Activated CD4-positive, alpha-beta T cell treated with anti-CD3 and anti-CD28 coated beads, Interleukin-10, Interleukin-2, amounts not matched to agents 100 ng/mL and 50 ng/mL, durations not matched to agents 16 hours and 8 hours (primary cell): ENCODE results near the gene PLSCR5.

Experiments used
- DNase-seq: peaks from one replicate; pipeline ENCODE4 v3.0.0-alpha.2; 2020

PLSCR5 gene

DNA sequence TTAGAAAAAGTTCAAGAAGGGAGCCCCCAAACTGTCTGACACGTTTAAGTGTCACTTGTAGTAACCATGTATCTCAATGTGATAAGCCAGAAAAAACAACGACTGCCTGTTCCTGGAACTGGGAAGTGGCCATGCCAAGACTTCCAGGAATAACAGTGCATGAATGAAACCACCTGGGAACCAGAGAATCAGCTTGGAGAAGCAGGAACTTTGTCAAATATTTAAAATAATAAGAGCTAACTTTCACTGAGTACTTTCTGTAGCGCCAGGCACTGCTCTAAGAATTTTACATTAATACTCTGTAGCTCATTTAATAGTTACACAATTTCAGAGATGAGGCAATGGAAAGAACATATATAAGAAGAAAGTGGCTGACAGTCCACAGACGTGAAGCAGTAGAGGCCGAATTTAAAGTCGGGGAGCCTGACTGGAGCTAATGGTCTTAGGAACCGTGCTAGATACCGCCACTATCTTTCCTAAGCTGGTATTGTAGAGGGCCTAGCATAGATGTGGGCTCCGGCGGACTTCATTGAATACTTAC is 61.6 kb downstream of the PLSCR5 start:
- DNase-seq = no peak

DNA sequence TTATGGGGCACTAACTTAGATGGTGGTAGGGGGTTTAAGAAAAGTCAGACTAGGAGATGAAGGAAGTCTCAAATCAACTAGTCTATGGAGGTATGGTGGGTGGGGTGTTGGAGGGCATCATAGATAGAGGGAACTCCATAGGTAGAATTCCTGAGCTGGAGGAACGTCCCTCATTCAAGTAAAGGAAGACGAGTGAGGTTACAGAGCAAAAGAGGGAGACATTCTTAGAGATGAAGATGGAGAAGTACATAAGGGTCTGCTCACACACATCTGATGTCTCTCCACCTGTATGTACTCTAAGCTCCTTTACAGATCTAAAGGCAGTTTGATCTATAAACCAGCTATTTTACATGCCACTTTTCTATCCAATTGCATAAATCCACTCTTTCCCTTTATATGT is 62.2 kb downstream of the PLSCR5 start:
- no peak for DNase-seq

DNA sequence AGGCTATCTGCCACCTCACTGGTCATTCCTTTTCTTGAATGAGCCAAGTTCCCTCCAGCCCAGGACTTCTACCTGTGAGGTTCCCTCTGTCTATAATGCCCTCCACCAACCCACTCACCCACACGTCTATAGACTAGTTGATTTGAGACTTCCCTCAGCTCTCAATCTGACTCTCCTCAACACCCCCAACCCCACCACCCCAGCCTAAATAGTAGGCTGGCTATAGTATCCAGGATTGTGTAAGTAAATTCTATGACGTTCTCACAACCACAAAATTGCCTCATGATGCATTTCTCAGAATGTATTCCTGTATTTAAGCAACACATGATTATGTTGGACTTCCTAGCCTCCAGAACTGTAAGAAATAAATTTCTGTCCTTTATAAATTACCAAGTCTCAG is 63.0 kb downstream of the PLSCR5 start:
- DNase-seq = peak; percentile 31

DNA sequence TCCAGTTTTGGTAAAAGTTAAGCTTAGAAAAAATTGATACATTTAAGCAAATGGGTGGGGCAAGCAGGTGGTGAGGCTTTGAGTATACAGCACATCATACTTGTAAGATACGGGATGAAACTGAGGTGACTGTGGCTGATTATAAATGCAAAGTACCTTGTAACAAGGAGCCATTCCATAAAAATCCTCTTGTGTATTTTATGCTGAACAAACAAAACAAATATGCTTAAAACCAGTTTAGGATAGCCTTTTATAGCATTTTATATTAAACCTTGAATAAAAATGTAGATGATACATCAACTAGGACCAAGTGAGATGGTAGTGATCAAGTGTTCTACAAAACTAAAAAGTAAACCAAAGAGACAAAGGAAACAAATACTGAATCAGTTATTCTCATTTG is 64.2 kb downstream of the PLSCR5 start:
- DNase-seq = no peak

DNA sequence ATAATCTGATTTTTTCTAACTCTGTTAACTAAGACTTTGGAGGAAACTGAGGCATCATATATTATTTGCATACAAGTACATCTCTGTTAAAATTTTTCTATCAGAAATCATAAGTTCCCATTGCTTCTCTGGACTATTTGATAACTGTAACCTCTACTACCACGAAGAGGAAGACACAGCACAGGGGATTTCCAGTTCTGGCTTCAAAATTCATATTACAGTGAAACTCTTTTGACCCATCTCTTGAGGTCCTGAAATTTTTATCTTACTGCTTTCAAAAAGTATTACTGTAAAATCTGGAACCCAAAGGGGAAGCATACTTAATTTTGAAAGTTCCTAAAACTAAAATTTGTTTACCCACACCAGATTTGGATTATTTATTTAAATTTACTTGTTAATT is 64.9 kb downstream of the PLSCR5 start:
- DNase-seq = peak; percentile 26

DNA sequence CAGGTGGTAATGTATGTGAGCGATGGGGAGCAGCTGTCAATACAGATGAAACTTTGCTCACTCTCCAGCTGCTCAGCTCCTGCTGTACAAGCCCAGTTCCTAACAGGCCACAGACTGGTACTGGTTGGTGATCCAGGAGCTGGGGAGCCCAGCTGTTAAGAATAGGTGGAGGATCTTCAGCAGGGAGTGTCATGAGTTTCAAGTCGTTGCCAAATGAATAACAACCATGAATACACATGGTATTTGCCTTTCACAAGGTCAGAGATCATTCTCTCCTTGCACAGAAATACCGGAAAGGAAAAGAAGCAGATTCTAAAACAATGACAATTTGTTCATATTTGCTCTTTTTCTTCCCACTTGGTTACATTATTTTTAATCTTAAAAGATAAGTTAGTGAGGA is 65.8 kb downstream of the PLSCR5 start:
- DNase-seq = no peak

DNA sequence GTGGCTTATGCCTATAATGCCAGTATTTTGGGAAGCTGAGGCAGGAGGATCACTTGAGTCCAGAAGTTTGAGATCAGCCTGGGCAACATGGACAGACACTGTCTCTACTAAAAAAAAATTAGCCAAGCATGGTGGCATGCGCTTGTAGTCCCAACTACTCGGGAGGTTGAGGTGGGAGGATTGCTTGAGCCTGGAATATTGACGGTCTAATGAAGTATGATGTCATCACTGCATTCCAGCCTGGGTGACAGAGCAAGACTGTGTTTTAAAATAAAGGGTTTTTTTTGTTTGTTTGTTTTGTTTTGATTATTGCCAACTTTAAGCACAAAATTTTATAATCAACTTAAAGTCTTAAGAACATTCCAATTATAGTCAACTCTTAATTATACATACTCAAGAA is 67.5 kb downstream of the PLSCR5 start:
- DNase-seq = no peak

DNA sequence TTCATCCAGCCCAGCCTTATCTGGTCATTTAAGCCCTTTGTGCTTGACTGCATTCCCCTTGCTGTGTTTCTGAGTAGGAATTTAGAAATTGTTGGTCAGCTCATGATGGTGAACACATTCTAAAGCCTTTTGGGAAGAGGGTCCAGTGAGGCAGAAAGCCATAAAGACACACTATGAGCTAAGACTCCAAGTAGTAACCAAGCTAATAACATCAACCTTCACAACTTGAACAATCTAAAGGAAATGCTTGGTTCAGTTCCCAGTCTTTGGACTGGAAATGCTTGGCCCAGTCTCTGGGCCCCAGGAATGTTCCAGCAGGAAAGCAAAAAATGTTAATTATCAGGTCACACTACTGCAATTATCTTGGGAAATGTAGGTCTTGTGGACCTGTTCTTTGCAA is 68.5 kb downstream of the PLSCR5 start:
- no peak for DNase-seq
